Measurements from ENCODE around the gene GATC.

GATC gene

DNA sequence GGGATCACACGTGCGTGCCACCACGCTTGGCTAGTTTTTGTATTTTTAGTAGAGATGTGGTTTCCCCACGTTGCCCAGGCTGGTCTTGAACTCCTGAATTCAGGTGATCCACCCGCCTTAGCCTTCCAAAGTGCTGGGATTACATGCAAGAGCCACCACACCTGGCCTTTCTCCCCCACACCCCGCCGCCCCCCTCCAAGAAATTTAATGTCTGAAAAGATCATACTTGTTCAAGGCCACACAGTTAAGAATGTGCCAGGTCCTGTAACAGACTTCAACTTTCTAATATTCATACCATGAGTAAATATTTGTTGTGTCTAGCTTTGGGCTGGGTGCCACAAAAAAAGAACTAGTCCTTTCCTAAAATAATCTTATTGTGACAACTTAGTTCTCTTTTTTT is 9.1 kb downstream of the GATC start:
- Histone ChIP-seq H3K27me3 (ENCODE audit: insufficient read depth, poor library complexity, severe bottlenecking) (no peaks in the 10 kb centered on the region), H3K4me1 (ENCODE audit: insufficient read depth, poor library complexity, severe bottlenecking) (no peaks in the 10 kb centered on the region), H3K27ac (ENCODE audit: poor library complexity, severe bottlenecking) (no peak overlapping the region), H3K36me3 (ENCODE audit: low read depth) (peaks cover 90% of the 10 kb centered on the region), H3K9me3 (ENCODE audit: severe bottlenecking) (no peaks in the 10 kb centered on the region), H3K4me3 (ENCODE audit: severe bottlenecking) (no peak overlapping the region)
- no peak for TF ChIP-seq CTCF (IDR thresholded peaks at IDR 0.05; ENCODE audit: poor library complexity, severe bottlenecking)
- DNase-seq (ENCODE audit: low spot score) (no peak), ATAC-seq (ENCODE audit: low read depth) (no peak)

DNA sequence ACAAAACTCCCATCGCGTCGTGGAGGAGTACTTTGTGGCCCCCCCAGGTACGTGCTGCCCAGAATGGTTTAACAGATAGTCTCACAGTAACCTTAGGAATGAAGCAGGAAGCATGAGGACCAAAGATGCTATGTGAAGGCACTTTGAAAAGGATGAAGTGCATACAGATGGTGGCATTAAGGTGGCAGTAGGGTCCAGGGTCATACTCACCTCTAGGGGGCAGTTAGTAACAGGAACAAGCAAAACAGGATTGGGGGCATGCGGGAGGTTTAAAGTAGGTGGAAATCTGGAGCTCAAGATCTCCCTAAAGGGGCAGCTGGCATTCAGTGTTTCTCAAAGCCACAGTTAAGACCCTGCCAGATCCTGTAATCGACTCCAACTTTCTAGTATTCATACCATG is 10.9 kb downstream of the GATC start:
- DNase-seq (ENCODE audit: low spot score): no peak
- Histone ChIP-seq H3K4me1 (ENCODE audit: insufficient read depth, poor library complexity, severe bottlenecking) (no peaks in the 10 kb centered on the region), H3K27me3 (ENCODE audit: insufficient read depth, poor library complexity, severe bottlenecking) (no peaks in the 10 kb centered on the region), H3K9me3 (ENCODE audit: severe bottlenecking) (no peaks in the 10 kb centered on the region), H3K4me3 (ENCODE audit: severe bottlenecking) (no peak overlapping the region), H3K36me3 (ENCODE audit: low read depth) (peaks cover 93% of the 10 kb centered on the region), H3K27ac (ENCODE audit: poor library complexity, severe bottlenecking) (no peak overlapping the region)
- peak; percentile 36 for TF ChIP-seq CTCF (IDR thresholded peaks at IDR 0.05; ENCODE audit: poor library complexity, severe bottlenecking)
- no peak for ATAC-seq (ENCODE audit: low read depth)

DNA sequence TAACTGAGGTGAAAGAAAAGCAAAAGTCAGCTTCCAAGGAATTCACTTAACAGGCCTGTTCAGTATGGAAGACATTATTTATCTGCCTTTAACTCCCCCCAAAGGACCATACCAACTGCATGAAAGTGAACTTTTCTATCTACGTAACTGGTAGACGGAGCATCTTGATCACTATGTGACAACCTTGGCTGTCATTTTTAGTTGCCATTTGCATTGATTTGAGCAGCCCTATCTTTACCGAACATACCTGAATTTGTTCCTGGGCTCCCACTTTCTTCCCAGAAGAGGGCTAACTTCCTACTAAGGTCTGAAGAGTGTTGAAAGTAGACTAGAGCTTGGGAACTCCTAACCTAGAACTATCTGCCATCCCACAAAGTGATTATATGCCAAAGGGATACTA is 13.9 kb downstream of the GATC start:
- Histone ChIP-seq H3K27ac (ENCODE audit: poor library complexity, severe bottlenecking) (no peak overlapping the region), H3K4me1 (ENCODE audit: insufficient read depth, poor library complexity, severe bottlenecking) (no peaks in the 10 kb centered on the region)

GRCh38 chr12:120462099-120462640 is 15.9 kb downstream of the GATC start:
- DNase-seq (ENCODE audit: low spot score) (no peak), ATAC-seq (ENCODE audit: low read depth) (no peak)
- Histone ChIP-seq H3K4me1 (ENCODE audit: insufficient read depth, poor library complexity, severe bottlenecking) (no peaks in the 10 kb centered on the region), H3K9me3 (ENCODE audit: severe bottlenecking) (no peaks in the 10 kb centered on the region), H3K27me3 (ENCODE audit: insufficient read depth, poor library complexity, severe bottlenecking) (no peaks in the 10 kb centered on the region), H3K27ac (ENCODE audit: poor library complexity, severe bottlenecking) (no peak overlapping the region), H3K4me3 (ENCODE audit: severe bottlenecking) (no peak overlapping the region), H3K36me3 (ENCODE audit: low read depth) (peaks cover 99% of the 10 kb centered on the region)
- no peak for TF ChIP-seq CTCF (IDR thresholded peaks at IDR 0.05; ENCODE audit: poor library complexity, severe bottlenecking)

More for the DNA sequence above, 13.9 kb downstream of the GATC start:
- Histone ChIP-seq H3K27me3 (ENCODE audit: insufficient read depth, poor library complexity, severe bottlenecking) (no peaks in the 10 kb centered on the region), H3K4me3 (ENCODE audit: severe bottlenecking) (no peak overlapping the region), H3K9me3 (ENCODE audit: severe bottlenecking) (no peaks in the 10 kb centered on the region), H3K36me3 (ENCODE audit: low read depth) (peaks cover 99% of the 10 kb centered on the region)
- no peak for TF ChIP-seq CTCF (IDR thresholded peaks at IDR 0.05; ENCODE audit: poor library complexity, severe bottlenecking)
- ATAC-seq (ENCODE audit: low read depth): no peak
- DNase-seq (ENCODE audit: low spot score): no peak

DNA sequence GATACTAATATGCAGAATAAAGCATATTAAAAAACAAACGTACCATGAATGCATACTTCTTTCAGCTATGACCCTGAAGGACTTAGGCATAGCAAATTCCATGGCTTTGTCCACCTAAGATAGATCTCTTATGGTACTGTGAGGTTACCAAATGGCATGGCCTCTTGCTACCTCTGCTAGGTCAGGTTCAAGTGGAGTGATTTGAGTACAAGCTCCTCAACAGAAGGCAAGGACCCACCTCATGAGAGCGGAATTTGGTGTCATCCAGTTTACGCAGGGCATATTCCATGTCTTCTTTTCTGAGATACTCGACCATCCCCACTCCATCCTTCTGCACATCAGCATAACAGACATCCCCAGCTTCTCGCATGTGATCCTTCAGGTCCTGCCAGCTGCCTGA is 17.5 kb downstream of the GATC start:
- Histone ChIP-seq H3K4me3 (ENCODE audit: severe bottlenecking) (no peak overlapping the region), H3K4me1 (ENCODE audit: insufficient read depth, poor library complexity, severe bottlenecking) (no peaks in the 10 kb centered on the region), H3K36me3 (ENCODE audit: low read depth) (peaks cover 90% of the 10 kb centered on the region), H3K27ac (ENCODE audit: poor library complexity, severe bottlenecking) (no peak overlapping the region), H3K27me3 (ENCODE audit: insufficient read depth, poor library complexity, severe bottlenecking) (no peaks in the 10 kb centered on the region), H3K9me3 (ENCODE audit: severe bottlenecking) (no peaks in the 10 kb centered on the region)
- ATAC-seq (ENCODE audit: low read depth): no peak
- TF ChIP-seq CTCF (IDR thresholded peaks at IDR 0.05; ENCODE audit: poor library complexity, severe bottlenecking): no peak
- no peak for DNase-seq (ENCODE audit: low spot score)
